HCT116 (cell line): ENCODE data around the gene ZIC5. TPM values are rescaled to one million over a fixed set of nuclear protein-coding genes. Genes with fewer than 3 reads are reported as not detected.

ENCODE experiments used
- ATAC-seq: fragments of 200-7000 bp; cut with Tn5 transposase; 2 replicates; pipeline ENCODE4 v1.9.1; 2020; ENCODE audit warnings: mild to moderate bottlenecking, moderate library complexity
- BruUV-seq: library from RNA; stranded (reverse); fragments of 400-500 nt; replicated peaks from 2 replicates; lab custom pipeline; 2021; lab: Mats Ljungman, UMichigan
- CTCF ChIA-PET: fragments of 300-600 bp; sonication (Branson Sonifier 250); formaldehyde crosslinking; loops from one replicate; lab custom pipeline; 2021; ENCODE audit warnings: antibody characterized with exemption; lab: Charles Lee
- POLR2A ChIA-PET: fragments of 300-600, 350-600 bp; sonication (Branson Sonifier 250); formaldehyde crosslinking; loops from one replicate; lab custom pipeline; 2021; ENCODE audit warnings: antibody characterized with exemption; lab: Charles Lee
- RAD21 ChIA-PET, 2 experiments: fragments of 300-600 bp; sonication (Branson Sonifier 250); formaldehyde crosslinking; loops; one replicate each; lab custom pipeline; 2023; ENCODE audit warnings: low total read pairs in 2 of 2; ENCODE audit not compliant: uncharacterized antibody in 2 of 2, unreplicated experiment in 2 of 2, low non-redundant PET in 1 of 2; lab: Charles Lee
- DNase-seq: peaks from one replicate; pipeline ENCODE4 v3.0.0-alpha.2; 2010; ENCODE audit warnings: low read depth, low spot score
- H2AFZ ChIP-seq: fragments of 200-600 bp; shearing (Covaris generic), sonication (generic); 2 replicates; pipeline ENCODE4 v1.6.1; 2017; ENCODE audit warnings: low read depth, mixed run types, mixed read lengths, antibody characterized with exemption, low read length; ENCODE audit not compliant: poor library complexity, severe bottlenecking
- H3K27ac ChIP-seq: 2 replicates; pipeline ENCODE4 v1.5.1; 2012; ENCODE audit warnings: low read depth, low read length
- H3K27me3 ChIP-seq: fragments of 200-600 bp; sonication (generic); 2 replicates; pipeline ENCODE4 v1.6.1; 2016; ENCODE audit warnings: mixed run types, low read length, mixed read lengths; ENCODE audit not compliant: insufficient read depth
- H3K36me3 ChIP-seq, 2 experiments: fragments of 200-500 bp in 1 of 2; fragments of 200-600 bp in 1 of 2; sonication (Bioruptor generic) in 1 of 2; sonication (generic) in 1 of 2; 2 replicates each; pipeline versions ENCODE4 v1.5.1 to v1.6.1; 2014 to 2016; ENCODE audit warnings: low read length in 2 of 2, inconsistent platforms in 1 of 2, mixed read lengths in 1 of 2, mixed run types in 1 of 2; ENCODE audit not compliant: insufficient read depth in 2 of 2, control insufficient read depth in 1 of 2
- H3K4me1 ChIP-seq, 2 experiments: fragments of 200-600 bp in 1 of 2; sonication (generic) in 1 of 2; 2 replicates each; pipeline versions ENCODE4 v1.5.1 to v1.6.1; 2012 to 2017; ENCODE audit warnings: low read length in 2 of 2, inconsistent platforms in 1 of 2, mild to moderate bottlenecking in 1 of 2, mixed read lengths in 1 of 2, mixed run types in 1 of 2, moderate library complexity in 1 of 2; ENCODE audit not compliant: insufficient read depth in 2 of 2, control insufficient read depth in 1 of 2
- H3K4me2 ChIP-seq: fragments of 200-600 bp; sonication (generic); 2 replicates; pipeline ENCODE4 v1.6.1; 2017; ENCODE audit warnings: mixed run types, low read length, mixed read lengths
- H3K4me3 ChIP-seq, 2 experiments: fragments of 200-600 bp in 1 of 2; sonication (generic) in 1 of 2; replicated peaks in 1 of 2; 2 replicates each; pipeline ENCODE4 v1.5.1; 2011 to 2016; ENCODE audit warnings: low read length in 2 of 2, control low read depth in 1 of 2, low read depth in 1 of 2, mild to moderate bottlenecking in 1 of 2, mixed read lengths in 1 of 2, mixed run types in 1 of 2
- H3K79me2 ChIP-seq: fragments of 200-600 bp; sonication (generic); 2 replicates; pipeline ENCODE4 v1.6.1; 2017; ENCODE audit warnings: mild to moderate bottlenecking, mixed run types, low read length, moderate library complexity, mixed read lengths; ENCODE audit not compliant: insufficient read depth
- H3K9ac ChIP-seq: fragments of 200-600 bp; sonication (generic); 2 replicates; pipeline ENCODE4 v1.6.1; 2016; ENCODE audit warnings: low read length, mixed read lengths
- H3K9me2 ChIP-seq: fragments of 200-600 bp; sonication (generic), shearing (Covaris generic); 2 replicates; pipeline ENCODE4 v1.6.1; 2017; ENCODE audit warnings: mixed run types, mild to moderate bottlenecking, moderate library complexity; ENCODE audit not compliant: insufficient read depth
- H3K9me3 ChIP-seq, 2 experiments: fragments of 200-500 bp in 1 of 2; fragments of 200-600 bp in 1 of 2; sonication (Bioruptor generic) in 1 of 2; sonication (generic) in 1 of 2; 2 replicates each; pipeline ENCODE4 v1.6.1; 2014 to 2017; ENCODE audit warnings: low read length in 2 of 2, mixed read lengths in 2 of 2, inconsistent platforms in 1 of 2, low read depth in 1 of 2, mild to moderate bottlenecking in 1 of 2, mixed run types in 1 of 2, moderate library complexity in 1 of 2; ENCODE audit not compliant: control insufficient read depth in 1 of 2, insufficient read depth in 1 of 2
- H4K20me1 ChIP-seq: fragments of 200-600 bp; sonication (generic), shearing (Covaris generic); 2 replicates; pipeline ENCODE4 v1.6.1; 2017; ENCODE audit warnings: mixed run types, mild to moderate bottlenecking, moderate library complexity; ENCODE audit not compliant: insufficient read depth
- CBX3 ChIP-seq: IDR thresholded peaks from 2 replicates; pipeline ENCODE4 v1.6.1; 2012; ENCODE audit warnings: low read depth
- CEBPB ChIP-seq: IDR thresholded peaks from 2 replicates; pipeline ENCODE4 v1.6.1; 2012; ENCODE audit warnings: low read depth
- EGR1 ChIP-seq: IDR thresholded peaks from 2 replicates; pipeline ENCODE4 v1.6.1; 2012; ENCODE audit warnings: low read depth
- EZH2 ChIP-seq: fragments of 200-600 bp; sonication (generic); IDR thresholded peaks from 2 replicates; pipeline ENCODE4 v1.6.1; 2017; ENCODE audit warnings: antibody characterized with exemption, mixed run types
- FOSL1 ChIP-seq: IDR thresholded peaks from 2 replicates; pipeline ENCODE4 v1.6.1; 2012; ENCODE audit warnings: low read depth
- JUND ChIP-seq: IDR thresholded peaks from 2 replicates; pipeline ENCODE4 v1.6.1; 2012
- POLR2A ChIP-seq: IDR thresholded peaks from 2 replicates; pipeline ENCODE4 v1.7.0; 2011; ENCODE audit warnings: borderline replicate concordance; ENCODE audit not compliant: insufficient read depth, insufficient read length; ENCODE audit errors: extremely low read depth
- POLR2AphosphoS5 ChIP-seq: IDR thresholded peaks from 2 replicates; pipeline ENCODE4 v1.6.1; 2011; ENCODE audit warnings: mild to moderate bottlenecking, low read depth, low read length, moderate library complexity
- SP1 ChIP-seq: IDR thresholded peaks from 2 replicates; pipeline ENCODE4 v1.6.1; 2012; ENCODE audit warnings: low read depth
- SRF ChIP-seq: IDR thresholded peaks from 2 replicates; pipeline ENCODE4 v1.6.1; 2012; ENCODE audit warnings: low read depth
- TCF7L2 ChIP-seq: IDR thresholded peaks from 2 replicates; pipeline ENCODE4 v1.7.0; 2011; ENCODE audit warnings: borderline replicate concordance, inconsistent platforms; ENCODE audit not compliant: insufficient read depth, insufficient read length; ENCODE audit errors: extremely low read depth
- ZFX ChIP-seq: fragments of 450-650 bp; IDR thresholded peaks from 2 replicates; pipeline ENCODE4 v1.6.1; 2017
- intact Hi-C: fragments of 100-400 bp; cut with micrococcal nuclease; formaldehyde crosslinking; loops from 2 replicates; pipeline ENCODE4 v1.10.0; 2022
- total RNA-seq: library from RNA; stranded (reverse); gene quantifications from one replicate; pipeline ENCODE4 v1.2.1, GENCODE V29; 2021; ENCODE audit not compliant: unreplicated experiment
- TF ChIP-seq, protein P1 (sequence below), 3 experiments: fragments of 200-600 bp in 1 of 3; sonication (generic) in 1 of 3; IDR thresholded peaks in 2 of 3; conservative IDR thresholded peaks in 1 of 3; 2 replicates each; pipeline ENCODE4 v1.5.1; 2012 to 2017; ENCODE audit warnings: low read depth in 2 of 3, low read length in 2 of 3, antibody characterized with exemption in 1 of 3, borderline replicate concordance in 1 of 3, control low read depth in 1 of 3, mild to moderate bottlenecking in 1 of 3, mixed read lengths in 1 of 3, mixed run types in 1 of 3, moderate library complexity in 1 of 3; ENCODE audit not compliant: insufficient read depth in 1 of 3
- TF ChIP-seq, protein P2 (sequence below): IDR thresholded peaks from 2 replicates; pipeline ENCODE4 v1.6.1; 2012
- TF ChIP-seq, protein P3 (sequence below): IDR thresholded peaks from 2 replicates; pipeline ENCODE4 v1.6.1; 2012

The ZIC5 gene
- total RNA-seq, 1 experiment from 2014 or later, result 10.3 TPM

DNA sequence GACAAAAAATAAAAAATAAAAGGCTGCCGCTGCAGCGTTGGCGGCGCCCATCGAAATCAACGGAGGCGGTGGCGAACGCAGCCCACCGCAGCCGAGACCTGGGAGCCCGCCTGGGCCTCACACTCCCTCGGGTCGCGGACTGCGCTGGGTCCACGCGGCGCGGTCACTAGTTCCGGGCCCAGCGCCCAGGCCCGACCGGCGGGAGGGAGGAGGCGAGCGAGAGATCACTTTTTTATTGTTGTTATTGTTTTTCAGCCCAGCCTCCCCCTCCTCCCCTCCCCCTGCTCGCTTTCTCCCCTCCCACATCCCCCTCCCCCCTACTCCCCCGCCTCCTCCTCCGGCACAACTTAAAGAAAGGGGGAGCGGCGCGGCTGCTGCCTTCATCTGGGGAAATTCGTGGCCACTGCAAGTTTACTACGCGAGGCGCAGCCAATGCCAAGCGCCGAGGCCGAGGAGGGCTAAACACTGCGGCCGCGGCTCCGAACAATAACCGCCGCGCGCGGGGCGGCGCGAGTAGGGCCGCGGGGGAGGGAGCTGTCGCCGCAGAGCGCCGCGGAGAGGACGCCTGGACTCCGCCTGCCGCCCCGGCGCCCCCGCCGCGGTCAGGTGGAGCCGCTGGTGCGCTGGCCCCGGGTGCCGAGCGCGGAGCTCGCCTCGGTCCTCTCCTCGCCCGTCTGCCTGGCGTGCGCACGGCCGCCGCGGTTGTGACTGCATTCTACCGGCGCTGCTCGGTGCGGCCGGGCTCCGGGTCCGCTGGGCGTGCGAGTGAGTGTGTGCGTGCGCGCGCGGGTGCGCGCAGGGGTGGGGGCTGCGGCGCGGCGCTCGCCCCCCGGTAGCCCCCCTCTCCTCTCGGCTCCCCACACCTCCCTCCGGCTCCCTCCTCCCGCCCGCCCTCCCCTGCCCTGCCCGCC lies 9.5 kb upstream of the ZIC5 start:
- no TSS peak for BruUV-seq
- intact Hi-C loops, result no loop called here
- H3K9ac ChIP-seq, result peak overlapping the region; percentile 70
- ATAC-seq, result peak; percentile 68
- peaks cover 0 to 1% of the 10 kb centered on the region in 2 experiments; a peak in 2 of 4 replicates for H3K36me3 ChIP-seq
- peak overlapping the region; percentile 100 for H3K27ac ChIP-seq
- H4K20me1 ChIP-seq, result no peaks in the 10 kb centered on the region
- ChIA-PET POLR2A (interaction anchor here (0.7 to 2.1 kb wide), 7 partner anchors 9 to 1904 kb away, joined by 3 to 21 read pairs (median 4); partner anchors contain the start of genes GGACT and ZIC5), RAD21 (interaction anchor here in 1 of 2 experiments (0.6 to 0.8 kb wide), 2 partner anchors 62 to 555 kb away, joined by 3 to 5 read pairs; no protein-coding TSS in a partner anchor), CTCF (interaction anchor here (1.0 to 1.6 kb wide), 3 partner anchors 11 to 254 kb away, joined by 3 to 5 read pairs (median 5); no protein-coding TSS in a partner anchor)
- peak overlapping the region; percentile 85 to 96 for H3K4me3 ChIP-seq
- no peaks in the 10 kb centered on the region for H3K9me3 ChIP-seq
- H3K4me1 ChIP-seq, result peaks cover 15 to 28% of the 10 kb centered on the region in 2 experiments
- no peak overlapping the region for H2AFZ ChIP-seq
- H3K79me2 ChIP-seq, result peaks cover 32% of the 10 kb centered on the region
- peak overlapping the region; percentile 99 for H3K4me2 ChIP-seq
- no peaks in the 10 kb centered on the region for H3K27me3 ChIP-seq
- TF ChIP-seq TCF7L2 (peak; percentile 39), POLR2AphosphoS5 (peak; percentile 82), POLR2A (peak; percentile 75), EZH2 (no peak)
- TF ChIP-seq, all 23 proteins: peak for 3
- DNase-seq, result peak; percentile 73
- H3K9me2 ChIP-seq, result no peaks in the 10 kb centered on the region

DNA sequence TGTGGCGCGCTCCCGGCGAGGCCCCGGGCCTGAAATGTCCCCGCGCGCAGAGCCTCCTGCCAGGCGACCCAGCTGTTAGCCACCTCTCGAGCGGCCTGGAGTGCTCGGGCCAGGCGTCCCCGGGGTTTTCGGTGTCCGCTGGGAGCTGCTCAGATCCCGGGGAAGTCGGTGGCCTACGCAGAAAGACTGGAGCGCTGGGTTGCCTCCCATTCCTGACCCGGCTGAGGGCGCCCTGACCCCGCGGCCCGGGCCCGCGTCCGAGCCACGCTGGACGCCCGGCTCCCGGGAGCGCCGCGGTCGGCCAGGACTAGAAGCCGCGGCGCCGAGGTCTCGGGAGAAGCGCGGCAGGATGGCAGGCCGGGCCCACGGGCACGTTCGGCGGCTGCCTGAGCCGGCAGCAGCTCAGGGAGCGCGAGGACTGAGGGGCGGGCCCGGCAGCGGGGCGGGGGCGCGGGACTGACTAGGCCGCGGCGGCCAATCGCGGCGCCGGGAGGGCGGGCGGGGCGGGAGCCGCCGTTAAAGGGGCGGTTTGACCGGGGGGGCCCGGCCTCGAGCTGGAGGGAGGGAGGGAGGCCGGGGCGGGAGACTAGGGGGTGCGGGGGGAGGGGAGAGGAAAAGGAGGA lies 8.7 kb upstream of the ZIC5 start:
- intact Hi-C loops, result no loop called here
- H2AFZ ChIP-seq, result no peak overlapping the region
- peaks cover 15 to 28% of the 10 kb centered on the region in 2 experiments for H3K4me1 ChIP-seq
- no peaks in the 10 kb centered on the region for H3K27me3 ChIP-seq
- DNase-seq (peak; percentile 52), ATAC-seq (peak; percentile 72)
- no peaks in the 10 kb centered on the region for H4K20me1 ChIP-seq
- peak overlapping the region; percentile 76 for H3K9ac ChIP-seq
- ChIA-PET CTCF (interaction anchor here (1.1 to 1.6 kb wide), 2 partner anchors 10 to 64 kb away, joined by 3 to 5 read pairs; no protein-coding TSS in a partner anchor), POLR2A (interaction anchor here (1.0 to 2.1 kb wide), 2 partner anchors 10 to 325 kb away, joined by 3 to 21 read pairs; partner anchors contain the start of gene ZIC5), RAD21 (interaction anchor here in 1 of 2 experiments (0.5 to 0.6 kb wide), 3 partner anchors 440 to 689 kb away, joined by 3 to 5 read pairs (median 3); no protein-coding TSS in a partner anchor)
- peak overlapping the region; percentile 100 for H3K27ac ChIP-seq
- no peaks in the 10 kb centered on the region for H3K9me3 ChIP-seq
- H3K36me3 ChIP-seq, result no peaks in the 10 kb centered on the region; a peak in 1 of 4 replicates
- peaks cover 32% of the 10 kb centered on the region for H3K79me2 ChIP-seq
- no peaks in the 10 kb centered on the region for H3K9me2 ChIP-seq
- H3K4me2 ChIP-seq, result peak overlapping the region; percentile 99
- H3K4me3 ChIP-seq, result peak overlapping the region; percentile 85 to 96
- no TSS peak for BruUV-seq
- TF ChIP-seq CBX3, result no peak
- TF ChIP-seq, protein P1, sequence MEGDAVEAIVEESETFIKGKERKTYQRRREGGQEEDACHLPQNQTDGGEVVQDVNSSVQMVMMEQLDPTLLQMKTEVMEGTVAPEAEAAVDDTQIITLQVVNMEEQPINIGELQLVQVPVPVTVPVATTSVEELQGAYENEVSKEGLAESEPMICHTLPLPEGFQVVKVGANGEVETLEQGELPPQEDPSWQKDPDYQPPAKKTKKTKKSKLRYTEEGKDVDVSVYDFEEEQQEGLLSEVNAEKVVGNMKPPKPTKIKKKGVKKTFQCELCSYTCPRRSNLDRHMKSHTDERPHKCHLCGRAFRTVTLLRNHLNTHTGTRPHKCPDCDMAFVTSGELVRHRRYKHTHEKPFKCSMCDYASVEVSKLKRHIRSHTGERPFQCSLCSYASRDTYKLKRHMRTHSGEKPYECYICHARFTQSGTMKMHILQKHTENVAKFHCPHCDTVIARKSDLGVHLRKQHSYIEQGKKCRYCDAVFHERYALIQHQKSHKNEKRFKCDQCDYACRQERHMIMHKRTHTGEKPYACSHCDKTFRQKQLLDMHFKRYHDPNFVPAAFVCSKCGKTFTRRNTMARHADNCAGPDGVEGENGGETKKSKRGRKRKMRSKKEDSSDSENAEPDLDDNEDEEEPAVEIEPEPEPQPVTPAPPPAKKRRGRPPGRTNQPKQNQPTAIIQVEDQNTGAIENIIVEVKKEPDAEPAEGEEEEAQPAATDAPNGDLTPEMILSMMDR (IDR thresholded peaks at IDR 0.05 in 2 of 3, conservative IDR thresholded peaks at IDR 0.05 in 1 of 3; ENCODE audit: borderline replicate concordance in 1 of 3, insufficient read depth in 1 of 3, low read depth in 2 of 3, low read length in 2 of 3), result no peak
- TF ChIP-seq, protein P2, sequence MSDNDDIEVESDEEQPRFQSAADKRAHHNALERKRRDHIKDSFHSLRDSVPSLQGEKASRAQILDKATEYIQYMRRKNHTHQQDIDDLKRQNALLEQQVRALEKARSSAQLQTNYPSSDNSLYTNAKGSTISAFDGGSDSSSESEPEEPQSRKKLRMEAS, result no peak
- TF ChIP-seq CEBPB, result no peak
- TF ChIP-seq EGR1, result no peak
- peak; percentile 31 for TF ChIP-seq POLR2A
- peak; percentile 78 for TF ChIP-seq ZFX
- TF ChIP-seq SRF, result no peak
- TF ChIP-seq JUND, result no peak
- no peak for TF ChIP-seq EZH2
- TF ChIP-seq, protein P3, sequence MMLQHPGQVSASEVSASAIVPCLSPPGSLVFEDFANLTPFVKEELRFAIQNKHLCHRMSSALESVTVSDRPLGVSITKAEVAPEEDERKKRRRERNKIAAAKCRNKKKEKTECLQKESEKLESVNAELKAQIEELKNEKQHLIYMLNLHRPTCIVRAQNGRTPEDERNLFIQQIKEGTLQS, result no peak
- peak; percentile 80 for TF ChIP-seq POLR2AphosphoS5
- no peak for TF ChIP-seq SP1
- no peak for TF ChIP-seq FOSL1
